HG02973 (cell line): ENCODE data around the gene PRDM5.
"Not testable (repeated sequence)": the region's sequence is repeated elsewhere in the genome, so short reads cannot be mapped to it uniquely, and the experiment has no call there.

ENCODE experiments used
- ATAC-seq: cut with Tn5 transposase; IDR thresholded peaks from one replicate; pipeline ENCODE4 v1.9.1; 2021; ENCODE audit warnings: moderate library complexity; ENCODE audit not compliant: unreplicated experiment

Gene PRDM5

GRCh38 chr4:120664851-120665250 lies 257.7 kb downstream of the PRDM5 start:
- no peak for ATAC-seq

GRCh38 chr4:120659616-120660170 lies 262.8 kb downstream of the PRDM5 start:
- no peak for ATAC-seq

GRCh38 chr4:120658772-120659171 lies 263.8 kb downstream of the PRDM5 start:
- ATAC-seq, result no peak

GRCh38 chr4:120653804-120654573 lies 268.5 kb downstream of the PRDM5 start:
- no peak for ATAC-seq

- not testable (repeated sequence) for ATAC-seq
Observed at GRCh38 chr4:120648336-120648735, 274.2 kb downstream of the PRDM5 start.
